H1 (cell line): ENCODE measurements around the gene WDR81. TPM values are rescaled to one million over a fixed set of nuclear protein-coding genes. Genes with fewer than 3 reads are reported as not detected.

Source experiments
- CTCF ChIA-PET: fragments of 300-600 bp; sonication (Branson Sonifier 250); formaldehyde crosslinking; loops from one replicate; lab custom pipeline; 2021; ENCODE audit not compliant: partially characterized antibody; lab: Charles Lee
- POLR2A ChIA-PET: fragments of 300-600 bp; sonication (Branson Sonifier 250); formaldehyde crosslinking; loops from one replicate; lab custom pipeline; 2021; ENCODE audit warnings: inconsistent platforms; ENCODE audit not compliant: partially characterized antibody; lab: Charles Lee
- DNase-seq, 2 experiments: peaks; one replicate each; pipeline versions ENCODE4 v3.0.0 to v3.0.0-alpha.2; 2010 to 2022; ENCODE audit warnings: low spot score in 2 of 2, low read depth in 1 of 2, mixed read lengths in 1 of 2
- FAIRE-seq: peaks from 2 replicates; lab custom pipeline; 2011; peaks lifted over from hg19 to GRCh38; lab: Jason Lieb, UNC
- H2AFZ ChIP-seq: 2 replicates; pipeline ENCODE4 v1.8.1; 2012; ENCODE audit warnings: low read length, inconsistent platforms
- H2AK5ac ChIP-seq: 2 replicates; pipeline ENCODE4 v1.6.1; 2013; ENCODE audit warnings: low read depth, low read length
- H2BK120ac ChIP-seq: replicated peaks from 2 replicates; pipeline ENCODE3; 2013; ENCODE audit warnings: low read depth, low read length, inconsistent platforms
- H2BK12ac ChIP-seq: 2 replicates; pipeline ENCODE4 v1.6.1; 2013; ENCODE audit warnings: low read depth, low read length
- H2BK15ac ChIP-seq: 2 replicates; pipeline ENCODE4 v1.6.1; 2013; ENCODE audit warnings: low read length
- H2BK20ac ChIP-seq: 2 replicates; pipeline ENCODE4 v1.6.1; 2013; ENCODE audit warnings: low read length
- H2BK5ac ChIP-seq: 2 replicates; pipeline ENCODE4 v1.6.1; 2013; ENCODE audit warnings: low read depth, low read length
- H3K14ac ChIP-seq: 2 replicates; pipeline ENCODE4 v1.6.1; 2013; ENCODE audit warnings: inconsistent platforms; ENCODE audit not compliant: insufficient read length
- H3K18ac ChIP-seq: 2 replicates; pipeline ENCODE4 v1.6.1; 2013; ENCODE audit warnings: low read length; ENCODE audit errors: extremely low read depth
- H3K23ac ChIP-seq: 2 replicates; pipeline ENCODE4 v1.6.1; 2013; ENCODE audit warnings: inconsistent platforms; ENCODE audit not compliant: insufficient read length
- H3K23me2 ChIP-seq: 2 replicates; pipeline ENCODE4 v1.6.1; 2013; ENCODE audit warnings: low read depth, low read length
- H3K27ac ChIP-seq: 2 replicates; pipeline ENCODE4 v1.6.1; 2011; ENCODE audit warnings: low read depth, low read length, inconsistent platforms
- H3K27me3 ChIP-seq, 4 experiments: replicated peaks in 1 of 4; 1 replicate in 1 of 4; 2 replicates in 3 of 4; pipeline versions ENCODE4 v1.6.1 to v1.8.1; 2011 to 2013; ENCODE audit warnings: low read length in 3 of 4, mild to moderate bottlenecking in 3 of 4, inconsistent platforms in 2 of 4, mixed read lengths in 2 of 4, moderate library complexity in 1 of 4; ENCODE audit not compliant: control insufficient read depth in 3 of 4, insufficient read depth in 3 of 4; ENCODE audit errors: extremely low read depth in 1 of 4
- H3K36me3 ChIP-seq, 4 experiments: 2 replicates each; pipeline versions ENCODE4 v1.6.1 to v1.8.1; 2011 to 2013; ENCODE audit warnings: mild to moderate bottlenecking in 4 of 4, low read length in 3 of 4, moderate library complexity in 2 of 4, control low read depth in 1 of 4, inconsistent platforms in 1 of 4; ENCODE audit not compliant: insufficient read depth in 4 of 4, control insufficient read depth in 2 of 4
- H3K4ac ChIP-seq: replicated peaks from 2 replicates; pipeline ENCODE3; 2013; ENCODE audit warnings: low read length, low read depth, mixed read lengths, inconsistent platforms; ENCODE audit not compliant: insufficient read length
- H3K4me1 ChIP-seq, 4 experiments: replicated peaks in 1 of 4; 1 replicate in 1 of 4; 2 replicates in 3 of 4; pipeline versions ENCODE4 v1.6.1 to v1.8.1; 2011 to 2013; ENCODE audit warnings: low read length in 3 of 4, inconsistent platforms in 2 of 4, mixed read lengths in 1 of 4; ENCODE audit not compliant: insufficient read depth in 4 of 4, control insufficient read depth in 3 of 4
- H3K4me2 ChIP-seq, 2 experiments: 2 replicates each; pipeline versions ENCODE4 v1.6.1 to v1.8.1; 2011 to 2013; ENCODE audit warnings: low read depth in 2 of 2, low read length in 2 of 2, control low read depth in 1 of 2, inconsistent platforms in 1 of 2, mild to moderate bottlenecking in 1 of 2; ENCODE audit not compliant: insufficient read depth in 1 of 2
- H3K4me3 ChIP-seq, 4 experiments: fragments of 200-600, 300-600 bp in 1 of 4; sonication (generic), shearing (Covaris generic), sonication (Bioruptor Twin) in 1 of 4; 2 replicates each; pipeline versions ENCODE4 v1.5.1 to v1.8.1; 2011 to 2016; ENCODE audit warnings: low read length in 4 of 4, low read depth in 3 of 4, control low read depth in 2 of 4, inconsistent platforms in 2 of 4, mild to moderate bottlenecking in 2 of 4, mixed read lengths in 1 of 4, moderate library complexity in 1 of 4; ENCODE audit not compliant: insufficient read depth in 2 of 4; ENCODE audit errors: extremely low read depth in 1 of 4
- H3K56ac ChIP-seq: replicated peaks from 2 replicates; pipeline ENCODE3; 2013; ENCODE audit warnings: low read depth, mild to moderate bottlenecking, mixed read lengths, low read length, inconsistent platforms; ENCODE audit not compliant: insufficient read length
- H3K79me1 ChIP-seq: 2 replicates; pipeline ENCODE4 v1.6.1; 2013; ENCODE audit warnings: low read depth, low read length, control low read depth
- H3K79me2 ChIP-seq, 2 experiments: 2 replicates each; pipeline versions ENCODE4 v1.6.1 to v1.8.1; 2012 to 2013; ENCODE audit warnings: low read length in 2 of 2, mild to moderate bottlenecking in 2 of 2, inconsistent platforms in 1 of 2; ENCODE audit not compliant: insufficient read depth in 2 of 2, control insufficient read depth in 1 of 2
- H3K9ac ChIP-seq, 4 experiments: replicated peaks in 1 of 4; 1 replicate in 1 of 4; 2 replicates in 3 of 4; pipeline versions ENCODE4 v1.6.1 to v1.8.1; 2011 to 2013; ENCODE audit warnings: low read depth in 3 of 4, low read length in 3 of 4, control low read depth in 2 of 4, mild to moderate bottlenecking in 2 of 4, moderate library complexity in 2 of 4, inconsistent platforms in 1 of 4; ENCODE audit errors: extremely low read depth in 1 of 4
- H3K9me3 ChIP-seq, 2 experiments: 2 replicates each; pipeline versions ENCODE4 v1.6.1 to v1.8.1; 2012 to 2013; ENCODE audit warnings: mild to moderate bottlenecking in 2 of 2, moderate library complexity in 2 of 2, control low read depth in 1 of 2, inconsistent platforms in 1 of 2, low read depth in 1 of 2, low read length in 1 of 2, mixed read lengths in 1 of 2; ENCODE audit not compliant: insufficient read depth in 2 of 2
- H4K20me1 ChIP-seq, 2 experiments: replicated peaks in 1 of 2; 2 replicates each; pipeline versions ENCODE3 to v1.8.1; 2011 to 2013; ENCODE audit warnings: inconsistent platforms in 2 of 2, low read length in 2 of 2, mild to moderate bottlenecking in 1 of 2; ENCODE audit not compliant: insufficient read depth in 2 of 2, control insufficient read depth in 1 of 2
- H4K5ac ChIP-seq: 2 replicates; pipeline ENCODE4 v1.6.1; 2013; ENCODE audit warnings: low read length, low read depth, mixed read lengths, inconsistent platforms; ENCODE audit not compliant: insufficient read length
- H4K8ac ChIP-seq: 2 replicates; pipeline ENCODE4 v1.8.0; 2013; ENCODE audit warnings: mild to moderate bottlenecking, moderate library complexity, low read length, inconsistent platforms; ENCODE audit not compliant: insufficient read depth; ENCODE audit errors: extremely low read depth
- H4K91ac ChIP-seq: replicated peaks from 2 replicates; pipeline ENCODE3; 2013; ENCODE audit warnings: low read length, mixed read lengths, inconsistent platforms; ENCODE audit not compliant: insufficient read length
- CBX8 ChIP-seq: fragments of 300-800, 300-1000 bp; sonication (generic); IDR thresholded peaks from 2 replicates; pipeline ENCODE4 v1.7.1; 2016; ENCODE audit warnings: low read depth, low read length, borderline replicate concordance
- CHD1 ChIP-seq: IDR thresholded peaks from 2 replicates; pipeline ENCODE4 v1.6.1; 2012; ENCODE audit warnings: low read depth, low read length, improper control_type of control experiment
- CTBP2 ChIP-seq: IDR thresholded peaks from 2 replicates; pipeline ENCODE4 v1.7.0; 2011; ENCODE audit warnings: borderline replicate concordance, mild to moderate bottlenecking, moderate library complexity, mixed read lengths, low read length; ENCODE audit not compliant: insufficient read depth, insufficient read length
- E2F6 ChIP-seq: IDR thresholded peaks from 2 replicates; pipeline ENCODE4 v1.6.1; 2012; ENCODE audit warnings: inconsistent platforms
- KDM5A ChIP-seq: fragments of 200-600 bp; IDR thresholded peaks from 2 replicates; pipeline ENCODE4 v1.7.1; 2012; ENCODE audit warnings: mild to moderate bottlenecking, low read length, inconsistent platforms, mixed read lengths
- POLR2AphosphoS5 ChIP-seq: IDR thresholded peaks from 2 replicates; pipeline ENCODE4 v1.6.1; 2011; ENCODE audit warnings: low read depth, low read length
- TEAD4 ChIP-seq: IDR thresholded peaks from 2 replicates; pipeline ENCODE4 v1.6.1; 2012; ENCODE audit warnings: low read depth, low read length, inconsistent platforms, mixed read lengths
- WGBS, 2 experiments: shearing (Covaris generic) in 1 of 2; methylation state at CpG; one replicate each; pipeline versions ENCODE4 v1.1.6 to v1.1.7; 2013 to 2015; ENCODE audit warnings: low lambda C conversion rate in 2 of 2, mixed read lengths in 2 of 2, inconsistent platforms in 1 of 2, low coverage in 1 of 2, missing lambda C conversion rate in 1 of 2; ENCODE audit not compliant: insufficient replicate concordance in 2 of 2, insufficient coverage in 1 of 2, insufficient read length in 1 of 2; ENCODE audit errors: extremely low coverage in 1 of 2, missing lambda C conversion rate in 1 of 2; 5-methylcytosine and 5-hydroxymethylcytosine counted together
- polyA plus RNA-seq, 7 experiments: library from polyadenylated mRNA; depleted of rRNA in 3 of 7; stranded (reverse) in 5 of 7; unstranded in 2 of 7; fragments of >200 nt in 5 of 7; fragments of 200-250 nt in 2 of 7; gene quantifications; 1 replicate in 5 of 7; 2 replicates in 1 of 7; 4 replicates in 1 of 7; pipeline versions ENCODE4 v1.2.1 to v1.2.3, GENCODE V29; 2011 to 2013; ENCODE audit warnings: missing spikeins in 2 of 7, mixed read lengths in 2 of 7
- total RNA-seq: library from RNA; stranded (reverse); fragmentation: NEBNext Ultra II Directional; extraction: Animal tissue kit (Norgen Biotek cat#: 25700); gene quantifications from 2 replicates; pipeline ENCODE4 v1.2.1, GENCODE V29; 2021
- TF ChIP-seq, protein P1 (sequence below): IDR thresholded peaks from 2 replicates; pipeline ENCODE4 v1.6.1; 2012; ENCODE audit warnings: low read length, inconsistent platforms

Gene WDR81
- total and polyA plus RNA-seq, 2 of the 8 experiments (the other 6 are each of a cell fraction or from before 2014, with no cell fraction given) = 9.1 to 12.3 TPM

DNA sequence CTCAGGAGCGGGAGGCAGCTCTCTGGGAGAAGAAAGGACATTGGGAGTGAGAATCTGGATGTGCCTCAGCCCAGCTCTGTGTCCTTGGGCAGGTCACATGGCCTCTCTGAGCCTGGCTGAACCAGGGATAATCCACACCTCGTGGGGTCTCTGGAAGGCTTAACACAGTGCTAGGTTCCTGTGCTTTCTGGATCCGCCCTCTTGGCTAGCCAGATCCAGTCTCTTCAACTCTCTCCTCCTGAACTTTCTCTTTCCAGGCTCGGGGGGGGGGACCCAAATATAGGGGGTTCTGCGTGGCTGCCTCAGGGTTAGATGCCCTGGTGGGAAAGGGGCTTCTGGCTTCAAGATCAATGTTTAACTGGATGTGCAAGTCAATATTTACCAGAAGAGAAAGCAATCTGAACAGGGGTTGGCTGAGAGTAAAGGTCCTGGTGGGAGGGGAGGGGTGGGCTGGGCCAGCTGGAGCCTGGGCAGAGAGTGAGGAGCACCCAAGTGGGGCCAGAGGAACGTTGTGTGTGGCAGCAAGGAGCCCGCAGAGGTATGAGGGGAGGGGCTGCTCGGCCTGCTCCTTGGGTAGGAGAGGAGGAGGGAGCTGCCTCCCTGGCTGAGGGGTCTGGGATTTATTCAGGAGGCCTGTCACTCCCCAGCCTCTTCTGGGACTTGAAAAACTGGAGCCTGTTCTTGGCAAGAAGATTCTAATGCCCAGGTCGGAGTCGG, 18.0 kb downstream of the WDR81 start, which contains the start of gene SERPINF2:
TSS of gene SERPINF2 (plus strand) at position 501 of the 717 bp plus-strand sequence. CDS start 2,125 bp downstream, outside the sequence.
- Histone ChIP-seq H3K18ac (no peak within 1 kb of the TSS), H2BK120ac (no peak within 1 kb of the TSS), H2BK15ac (no peak within 1 kb of the TSS), H2BK12ac (no peak within 1 kb of the TSS), H3K4me1 (peaks cover 0 to 8% (median 3%) of the 10 kb centered on the region in 4 experiments; a peak in 4 of 7 replicates), H3K27me3 (no peaks in the 10 kb centered on the region; a peak in 1 of 7 replicates), H3K36me3 (no peaks in the 10 kb centered on the region), H3K9me3 (no peaks in the 10 kb centered on the region; a peak in 1 of 4 replicates), H3K4me3 (no peak within 1 kb of the TSS), H2BK20ac (no peak within 1 kb of the TSS), H4K8ac (peak within 1 kb of the TSS; percentile 51; the same call in 1 of the 2 replicates), H3K79me1 (no peaks in the 10 kb centered on the region), H4K20me1 (no peaks in the 10 kb centered on the region), H3K79me2 (no peaks in the 10 kb centered on the region), H2AFZ (no peak within 1 kb of the TSS), H3K4ac (no peak within 1 kb of the TSS), H3K27ac (no peak within 1 kb of the TSS), H3K9ac (no peak within 1 kb of the TSS), H3K4me2 (no peak within 1 kb of the TSS), H3K14ac (no peak within 1 kb of the TSS), H3K23ac (no peak within 1 kb of the TSS), H3K56ac (no peak within 1 kb of the TSS), H2AK5ac (no peak within 1 kb of the TSS), H4K91ac (no peak within 1 kb of the TSS), H4K5ac (no peak within 1 kb of the TSS), H3K23me2 (no peaks in the 10 kb centered on the region), H2BK5ac (no peak within 1 kb of the TSS)
- TF ChIP-seq CTBP2 (no peak), TEAD4 (no peak), POLR2AphosphoS5 (no peak), CHD1 (no peak), CBX8 (no peak), E2F6 (no peak), KDM5A (no peak)
- TF ChIP-seq, protein P1, sequence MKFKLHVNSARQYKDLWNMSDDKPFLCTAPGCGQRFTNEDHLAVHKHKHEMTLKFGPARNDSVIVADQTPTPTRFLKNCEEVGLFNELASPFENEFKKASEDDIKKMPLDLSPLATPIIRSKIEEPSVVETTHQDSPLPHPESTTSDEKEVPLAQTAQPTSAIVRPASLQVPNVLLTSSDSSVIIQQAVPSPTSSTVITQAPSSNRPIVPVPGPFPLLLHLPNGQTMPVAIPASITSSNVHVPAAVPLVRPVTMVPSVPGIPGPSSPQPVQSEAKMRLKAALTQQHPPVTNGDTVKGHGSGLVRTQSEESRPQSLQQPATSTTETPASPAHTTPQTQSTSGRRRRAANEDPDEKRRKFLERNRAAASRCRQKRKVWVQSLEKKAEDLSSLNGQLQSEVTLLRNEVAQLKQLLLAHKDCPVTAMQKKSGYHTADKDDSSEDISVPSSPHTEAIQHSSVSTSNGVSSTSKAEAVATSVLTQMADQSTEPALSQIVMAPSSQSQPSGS = no peak
- DNase-seq (no peak), FAIRE-seq (no peak)
- POLR2A ChIA-PET = interaction anchor here (1.2 to 2.0 kb wide), 4 partner anchors 10 to 26 kb away, joined by 3 to 8 read pairs (median 4); no protein-coding TSS in a partner anchor
- CTCF ChIA-PET = interaction anchor here (1.0 kb wide), 1 partner anchor 29 kb away, joined by 3 read pairs; no protein-coding TSS in a partner anchor
- 84% methylated on average over 7 of the region's 10 CpGs; no CpG with 5 or more reads in 1 of the 2 experiments for WGBS, 2 experiments
